GM18909 (cell line): ENCODE data around the gene FMNL2.

Experiments used
- ATAC-seq: cut with Tn5 transposase; IDR thresholded peaks from one replicate; pipeline ENCODE4 v1.9.1; 2021; ENCODE audit warnings: mild to moderate bottlenecking; ENCODE audit not compliant: unreplicated experiment, poor library complexity

FMNL2 gene

GRCh38 chr2:152420936-152421335 is 86.0 kb downstream of the FMNL2 start:
- ATAC-seq, result no peak

GRCh38 chr2:152421521-152422370 is 86.8 kb downstream of the FMNL2 start:
- ATAC-seq, result peak; percentile 93

GRCh38 chr2:152423684-152424083 is 88.7 kb downstream of the FMNL2 start:
- ATAC-seq, result no peak

DNA sequence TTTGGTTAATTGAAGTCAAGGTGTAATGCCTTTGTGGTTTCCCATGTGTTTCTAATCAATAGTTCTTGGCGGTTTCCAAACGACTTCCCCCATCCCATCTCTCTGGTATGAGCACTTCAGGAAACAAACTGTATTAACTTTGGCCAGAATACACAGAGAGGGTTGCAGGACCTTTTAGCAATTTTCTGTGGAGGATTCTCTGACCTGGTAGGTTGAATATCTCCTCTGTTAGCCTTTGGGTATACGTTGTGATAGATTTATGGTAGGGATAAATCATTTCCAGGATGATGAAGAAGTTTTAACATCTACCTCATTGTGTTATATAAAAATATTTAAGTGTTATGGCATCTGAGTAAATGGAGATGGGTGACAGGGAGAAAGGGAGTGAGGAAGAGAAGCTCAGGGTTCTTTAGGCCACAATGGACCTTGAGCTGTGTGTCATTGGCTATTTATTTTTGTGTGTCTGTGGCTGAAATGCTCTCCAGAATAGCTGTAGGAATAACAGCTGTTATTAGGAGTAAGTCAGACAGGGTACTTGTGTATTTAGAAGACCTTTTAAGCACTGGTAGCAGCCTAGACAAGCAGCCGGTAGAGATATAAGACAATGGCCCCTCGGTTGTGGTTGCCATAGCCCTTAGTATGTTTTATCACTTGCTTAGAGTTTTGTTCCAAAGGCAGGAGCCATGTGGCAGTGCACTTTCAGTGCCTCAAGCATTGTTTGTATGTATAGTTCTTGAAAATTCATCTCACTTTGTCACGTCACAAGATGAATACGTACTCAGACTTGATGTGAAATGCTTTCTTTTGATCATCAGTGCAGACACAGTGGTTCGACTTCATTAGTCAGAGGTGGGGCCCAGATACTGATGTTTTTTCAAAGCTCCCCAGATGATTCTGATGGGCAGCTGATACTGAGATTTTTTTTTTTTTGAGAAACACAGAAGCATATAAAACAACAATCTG is 91.1 kb downstream of the FMNL2 start:
- no peak for ATAC-seq

DNA sequence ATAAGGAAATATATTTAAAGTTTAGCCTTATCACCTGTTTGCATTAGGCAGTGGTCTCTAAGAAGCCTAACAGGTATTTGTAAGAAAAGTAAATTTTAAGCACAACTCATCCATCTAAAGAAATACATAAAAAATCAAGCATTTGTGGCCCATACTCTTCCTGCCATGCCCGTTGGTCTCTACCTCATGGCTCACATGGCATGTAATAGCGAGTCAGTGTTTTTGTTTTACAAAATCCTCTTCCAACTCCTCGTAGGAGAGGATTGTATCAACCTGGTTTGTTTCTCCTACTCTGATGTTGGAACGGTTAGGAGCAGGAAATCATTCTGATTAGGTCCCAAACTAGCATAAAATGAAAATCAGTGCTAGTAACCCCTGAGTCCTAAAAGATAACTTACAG is 91.8 kb downstream of the FMNL2 start:
- no peak for ATAC-seq

DNA sequence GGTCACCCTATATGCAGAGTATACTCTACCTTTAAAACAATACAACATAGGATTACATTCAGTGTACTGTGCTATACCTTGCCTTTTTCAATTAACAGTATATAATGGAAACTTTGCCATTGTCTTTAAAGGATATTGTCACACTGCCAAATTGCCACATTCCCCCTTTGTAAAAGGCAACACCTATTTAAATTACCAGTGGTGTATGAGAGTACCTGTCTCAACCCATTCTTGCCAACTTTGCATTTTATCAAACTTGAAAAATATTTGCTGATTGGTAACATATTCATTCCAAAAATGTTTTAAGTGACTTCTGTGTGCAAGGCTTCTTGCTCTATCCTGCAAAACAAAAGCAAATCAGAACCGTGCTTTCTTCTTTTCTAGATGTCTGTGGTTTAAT is 92.9 kb downstream of the FMNL2 start:
- ATAC-seq, result no peak

DNA sequence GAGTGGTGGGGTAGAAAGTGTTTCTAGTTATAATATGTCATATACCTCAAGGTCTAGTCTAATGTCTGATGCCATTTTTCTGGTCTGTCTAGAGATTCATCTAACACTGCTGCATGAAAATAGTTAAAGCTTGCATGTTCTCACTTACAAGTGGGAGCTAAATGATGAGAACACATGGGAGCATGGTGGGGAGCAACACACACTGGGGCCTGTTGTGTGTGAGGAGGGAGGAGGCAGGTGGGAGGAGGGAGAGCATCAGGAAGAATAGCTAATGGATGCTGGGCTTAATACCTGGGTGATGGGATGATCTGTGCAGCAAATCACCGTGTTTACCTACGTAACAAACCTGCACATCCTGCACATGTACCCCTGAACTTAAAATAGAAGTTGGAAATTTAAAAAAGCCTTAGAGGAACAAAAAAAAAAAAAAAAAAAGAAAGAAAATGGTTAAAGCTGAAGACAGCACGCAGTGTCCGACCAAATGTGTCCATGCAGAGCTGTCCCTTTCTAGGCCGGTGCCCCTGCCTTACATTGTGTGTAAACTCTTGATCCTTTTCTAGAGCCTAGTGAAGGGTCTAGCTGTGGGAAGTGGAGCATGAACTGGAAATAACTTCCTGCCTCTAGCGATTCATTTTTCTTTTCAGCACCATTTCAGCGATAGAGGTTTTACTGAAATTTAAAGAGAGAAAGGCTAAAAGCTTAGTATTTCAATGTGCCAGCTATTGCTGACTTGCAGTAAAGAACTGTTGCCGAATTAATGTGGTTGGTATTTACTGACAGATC is 94.0 kb downstream of the FMNL2 start:
- no peak for ATAC-seq

DNA sequence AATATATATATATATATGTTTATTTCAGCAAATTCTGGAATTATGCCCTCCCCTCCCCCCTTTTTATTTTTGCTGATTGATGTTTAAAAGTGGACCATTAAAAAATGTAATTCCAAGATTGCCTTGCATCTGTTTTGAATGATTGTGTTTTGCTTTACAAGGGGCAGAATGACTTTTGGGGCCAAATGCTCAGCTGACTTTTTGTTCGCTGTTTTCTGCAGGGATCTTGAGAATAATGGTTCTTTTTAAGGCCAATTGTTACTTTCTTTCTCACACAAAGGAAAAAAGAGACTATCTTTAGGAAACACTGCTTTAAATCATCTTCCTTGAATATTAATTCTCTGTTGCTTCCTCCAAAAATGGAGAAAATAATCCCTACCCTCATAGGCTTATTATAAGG is 95.9 kb downstream of the FMNL2 start:
- ATAC-seq, result no peak

DNA sequence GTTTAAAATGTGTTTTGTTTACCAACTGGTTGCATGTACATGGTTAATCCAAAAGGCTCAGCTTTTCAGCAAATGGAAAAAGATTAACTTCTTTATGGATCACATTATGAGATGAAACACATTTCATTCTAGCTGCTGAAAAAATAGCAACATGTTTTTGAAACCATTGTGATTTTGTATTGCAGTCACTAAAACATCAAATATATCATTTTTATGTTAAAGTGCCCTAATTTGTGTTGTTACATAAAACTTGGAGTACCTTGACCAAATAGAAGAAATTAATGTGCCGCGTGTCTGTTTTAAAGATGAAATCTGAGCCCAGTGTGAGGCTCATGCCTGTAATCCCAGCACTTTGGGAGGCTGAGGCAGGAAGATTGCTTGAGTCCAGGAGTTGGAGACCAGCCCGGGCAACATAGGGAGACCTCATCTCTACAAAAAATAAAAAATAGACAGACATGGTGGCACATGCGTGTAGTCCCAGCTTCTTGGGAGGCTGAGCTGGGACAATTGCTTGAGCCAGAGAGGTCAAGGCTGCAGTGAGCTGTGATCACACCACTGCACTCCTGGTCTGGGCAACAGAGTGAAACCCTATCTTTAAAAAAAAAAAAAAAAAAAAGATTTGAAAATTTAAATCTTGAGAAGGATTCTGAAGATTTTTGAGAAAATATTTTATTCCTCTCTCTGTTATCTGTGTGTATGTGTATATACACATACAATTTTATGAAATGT is 96.6 kb downstream of the FMNL2 start:
- ATAC-seq, result no peak

DNA sequence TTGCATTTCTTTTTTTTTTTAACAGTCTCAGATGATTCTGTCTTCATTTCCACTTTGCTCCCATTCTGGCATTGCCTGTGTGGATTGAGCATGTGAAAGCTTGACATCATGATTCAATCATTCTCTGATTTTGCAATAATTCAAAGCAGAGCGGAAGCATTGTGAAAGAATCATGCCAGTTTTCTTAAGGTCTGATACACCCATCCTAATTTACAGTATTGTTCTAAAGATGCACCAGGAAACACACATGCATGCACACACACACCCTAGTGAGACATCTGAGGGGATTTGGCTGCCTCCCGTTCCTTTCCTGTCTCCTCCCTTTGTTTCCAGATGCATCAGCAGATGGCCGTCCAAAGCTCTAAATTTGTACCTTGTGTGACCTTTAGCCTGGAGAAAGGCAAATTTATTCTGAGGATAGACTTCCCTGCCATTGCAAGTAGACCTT is 97.3 kb downstream of the FMNL2 start:
- no peak for ATAC-seq

DNA sequence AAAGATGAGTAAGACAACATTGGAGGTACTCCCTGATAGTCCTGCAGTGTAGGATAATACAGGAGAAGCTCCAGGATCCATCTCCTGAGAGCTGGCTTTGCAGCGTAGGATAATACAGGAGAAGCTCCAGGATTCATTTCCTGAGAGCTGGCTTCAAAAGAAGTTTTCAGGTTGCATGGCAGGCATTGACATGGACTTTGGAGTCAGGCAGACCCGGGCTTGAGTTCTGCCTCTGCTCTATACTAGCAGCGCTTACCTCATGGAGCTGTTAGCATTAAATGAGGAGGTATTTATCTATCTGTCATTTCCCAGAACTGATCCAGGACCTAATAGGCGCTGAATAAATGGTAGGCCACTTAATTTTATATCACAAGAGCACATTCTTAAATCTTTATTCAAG is 97.8 kb downstream of the FMNL2 start:
- ATAC-seq, result no peak

DNA sequence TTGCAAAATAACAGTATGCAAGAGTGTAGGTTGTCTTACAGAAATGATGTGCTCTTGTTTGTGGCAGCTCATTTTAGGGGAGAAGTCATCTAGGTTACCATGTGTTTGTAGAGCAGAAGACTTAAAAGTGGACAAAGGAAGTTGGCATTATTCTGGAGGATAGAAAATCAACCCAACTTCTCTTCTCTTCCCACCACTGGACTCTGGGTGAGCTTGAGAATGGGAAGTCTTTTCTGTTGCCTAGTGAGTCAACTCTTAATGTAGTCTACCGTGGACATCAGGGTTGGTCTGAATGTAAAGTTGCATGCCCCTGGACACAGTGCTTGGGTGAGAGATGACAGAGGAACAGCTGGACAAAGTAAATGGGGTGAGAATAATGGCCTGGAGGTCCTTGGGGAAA is 98.3 kb downstream of the FMNL2 start:
- no peak for ATAC-seq

GRCh38 chr2:152433791-152434190 is 98.8 kb downstream of the FMNL2 start:
- ATAC-seq, result no peak

DNA sequence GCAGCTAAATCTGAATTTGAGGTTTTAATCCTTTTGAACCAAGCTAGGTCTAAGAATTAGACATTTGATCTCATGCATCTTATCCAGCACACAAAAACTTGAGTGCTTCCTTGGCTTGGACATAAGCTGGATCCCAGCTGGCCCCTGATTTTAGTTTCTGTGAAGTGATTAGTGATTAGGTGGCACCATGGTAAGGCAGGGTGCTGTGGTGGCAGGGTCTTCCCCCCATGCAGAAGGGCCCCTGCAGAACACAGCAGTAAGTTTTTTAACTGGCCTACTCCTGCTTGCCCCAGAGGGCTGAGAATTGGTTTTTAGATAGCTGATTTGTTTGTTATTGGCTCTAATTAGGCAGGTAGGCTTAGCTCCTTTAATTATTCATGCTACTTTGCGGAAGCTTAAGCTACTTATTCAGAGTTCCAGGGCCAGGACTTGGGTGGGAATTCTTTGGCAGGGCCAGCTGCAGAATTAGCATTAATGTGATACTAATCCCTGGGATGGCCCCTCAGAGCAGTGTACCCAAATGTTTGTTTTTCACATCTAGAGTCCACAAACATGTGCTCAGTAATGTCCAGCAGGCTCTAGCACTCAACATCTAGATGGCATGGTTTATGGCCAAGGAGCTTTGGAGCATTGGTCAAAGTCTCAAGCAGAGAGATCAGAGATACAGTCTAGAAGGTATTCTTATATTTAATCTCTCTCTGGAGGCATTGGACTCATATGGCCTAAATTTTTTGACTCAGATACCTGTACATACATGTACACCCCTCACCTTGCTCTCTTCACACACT is 99.6 kb downstream of the FMNL2 start:
- no peak for ATAC-seq

DNA sequence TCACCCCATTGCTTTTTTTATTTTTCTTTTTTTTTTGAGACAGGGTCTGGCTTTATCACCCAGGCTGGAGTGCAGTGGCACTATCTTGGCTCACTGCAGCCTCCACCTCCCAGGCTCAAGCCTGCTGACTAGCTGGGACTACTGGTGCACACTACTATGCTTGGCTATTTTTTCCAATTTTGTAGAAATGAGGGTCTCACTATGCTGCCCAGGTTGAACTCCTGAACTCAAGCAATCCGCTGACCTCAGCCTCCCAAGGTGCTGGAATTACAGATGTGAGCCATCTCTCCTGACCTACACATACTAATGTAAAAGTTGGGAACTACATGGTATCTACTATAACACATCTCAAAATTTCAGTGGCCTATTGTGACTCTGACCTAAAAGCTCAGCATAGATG is 101.2 kb downstream of the FMNL2 start:
- ATAC-seq, result no peak

DNA sequence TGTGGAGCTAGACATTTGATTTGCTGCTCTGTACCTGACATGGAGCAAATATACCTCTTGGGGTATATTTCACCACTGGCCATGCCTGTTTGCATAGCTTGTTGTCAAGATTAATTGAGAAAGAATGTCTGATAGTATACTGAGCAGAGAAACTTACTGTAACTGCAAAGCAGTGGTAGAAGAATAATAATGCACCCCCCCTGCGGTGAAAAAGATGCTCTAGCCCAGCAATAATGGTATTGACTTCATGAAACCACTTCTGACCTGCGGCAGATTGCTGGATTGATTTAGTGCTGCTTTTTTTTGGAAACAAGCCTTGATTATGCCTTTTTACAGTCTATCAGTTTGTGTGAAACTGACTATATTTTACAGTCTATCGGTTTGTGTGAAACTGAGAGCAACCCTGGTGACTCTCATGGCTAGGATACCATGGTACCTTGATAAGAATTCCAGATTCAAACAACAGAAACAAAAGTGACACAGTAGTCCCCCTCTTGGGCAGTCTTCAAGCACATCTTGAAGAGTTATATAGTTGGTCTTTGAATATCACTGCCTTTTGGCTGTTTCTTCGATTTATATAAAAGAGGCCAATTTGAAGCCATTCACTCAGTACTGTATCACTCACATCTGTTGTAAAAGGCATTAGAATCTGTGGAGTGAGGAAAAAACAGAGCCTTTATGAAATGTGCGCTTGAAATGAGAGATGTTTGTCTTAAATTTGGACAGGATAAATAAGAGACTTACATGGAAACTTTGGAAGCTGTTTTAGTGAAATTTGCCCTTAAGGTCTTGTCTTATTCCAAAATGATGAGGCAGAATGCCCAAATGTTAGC is 102.5 kb downstream of the FMNL2 start:
- ATAC-seq, result no peak

GRCh38 chr2:152440049-152440448 is 105.1 kb downstream of the FMNL2 start:
- no peak for ATAC-seq

DNA sequence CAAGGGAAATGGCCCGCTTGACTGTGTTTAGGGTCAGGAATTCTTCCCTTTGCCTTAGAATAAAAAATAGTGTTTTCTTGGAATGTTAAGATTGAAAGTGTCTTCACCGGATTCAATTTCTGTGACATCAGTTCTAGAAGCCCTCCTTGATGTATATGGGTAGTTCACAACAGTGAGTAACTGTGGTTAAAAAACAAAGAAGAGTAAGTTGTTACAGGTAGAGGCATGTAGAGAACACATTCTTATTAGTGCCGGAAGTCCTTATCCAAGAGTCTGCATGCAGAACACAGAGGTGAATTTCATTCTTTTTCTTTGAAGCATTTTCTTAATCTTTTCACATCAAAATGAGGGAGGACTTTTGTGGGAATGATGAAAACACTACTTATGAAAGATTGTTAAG is 105.5 kb downstream of the FMNL2 start:
- no peak for ATAC-seq
